Ectodermal cell (in vitro differentiated cells): Measurements from ENCODE around the gene MKRN2OS.

Source experiments
- H3K27ac ChIP-seq: 2 replicates; pipeline ENCODE4 v1.7.0; 2013; ENCODE audit warnings: mild to moderate bottlenecking, low read depth, low read length; ENCODE audit not compliant: insufficient read depth, poor library complexity, severe bottlenecking
- H3K27me3 ChIP-seq: 2 replicates; pipeline ENCODE4 v1.7.0; 2013; ENCODE audit warnings: mild to moderate bottlenecking, low read length; ENCODE audit not compliant: insufficient read depth, control insufficient read depth, poor library complexity, severe bottlenecking
- H3K36me3 ChIP-seq: one replicate; pipeline ENCODE4 v1.7.0; 2013; ENCODE audit warnings: low read length; ENCODE audit not compliant: control insufficient read depth, insufficient read depth
- H3K4me1 ChIP-seq: one replicate; pipeline ENCODE4 v1.7.0; 2013; ENCODE audit warnings: low read length; ENCODE audit not compliant: control insufficient read depth, insufficient read depth
- H3K4me3 ChIP-seq: 2 replicates; pipeline ENCODE4 v1.7.0; 2013; ENCODE audit warnings: low read depth, low read length, control low read depth; ENCODE audit not compliant: insufficient read depth
- H3K9me3 ChIP-seq: 2 replicates; pipeline ENCODE4 v1.7.0; 2013; ENCODE audit warnings: mild to moderate bottlenecking, low read length, moderate library complexity; ENCODE audit not compliant: control insufficient read depth
- WGBS, 2 experiments: methylation state at CpG; one replicate each; pipeline ENCODE4 v1.1.7; 2013; ENCODE audit warnings: missing lambda C conversion rate in 2 of 2; 5-methylcytosine and 5-hydroxymethylcytosine counted together

The MKRN2OS gene

DNA sequence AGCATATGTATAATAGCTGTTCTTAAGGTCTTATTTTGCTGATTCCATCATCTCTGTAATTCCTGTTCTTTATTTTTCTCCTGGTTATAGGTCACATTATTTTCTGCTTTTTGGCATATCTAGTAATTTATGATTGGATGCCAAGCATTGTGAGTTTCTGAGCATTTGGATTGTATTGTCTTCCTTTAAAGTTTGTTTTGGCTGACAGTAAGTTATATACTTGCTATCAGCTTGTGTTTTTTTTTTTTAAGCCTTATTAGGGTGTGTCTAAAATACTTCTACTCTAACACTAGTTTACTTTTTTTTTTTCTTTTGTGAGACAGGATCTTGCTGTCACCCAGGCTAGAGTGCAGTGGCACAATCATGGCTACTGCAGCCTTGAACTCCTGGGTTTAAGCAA, 21.7 kb upstream of the MKRN2OS start:
- Histone ChIP-seq H3K27ac (no peak overlapping the region), H3K9me3 (peaks cover 3% of the 10 kb centered on the region), H3K27me3 (no peaks in the 10 kb centered on the region), H3K36me3 (peaks cover 16% of the 10 kb centered on the region), H3K4me3 (no peak overlapping the region), H3K4me1 (peaks cover 14% of the 10 kb centered on the region)

DNA sequence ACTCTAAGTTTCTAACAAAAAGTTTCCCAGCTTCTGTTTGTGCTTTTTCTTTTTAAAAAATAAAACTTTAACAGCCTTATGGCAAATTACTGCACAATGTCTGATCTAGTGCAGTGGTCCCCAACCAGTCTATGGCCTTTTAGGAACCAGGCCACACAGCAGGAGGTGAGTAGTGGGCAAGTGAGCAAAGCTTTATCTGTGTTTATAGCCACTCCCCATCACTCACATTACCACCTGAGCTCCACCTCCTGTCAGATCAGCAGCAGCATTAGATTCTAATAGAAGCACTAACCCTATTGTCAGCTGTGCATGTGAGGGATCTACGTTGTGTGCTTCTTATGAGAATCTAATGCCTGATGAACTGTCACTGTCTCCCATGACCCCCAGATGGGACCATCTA, 17.2 kb upstream of the MKRN2OS start:
- Histone ChIP-seq H3K27ac (no peak overlapping the region), H3K4me1 (peaks cover 30% of the 10 kb centered on the region), H3K9me3 (peaks cover 3% of the 10 kb centered on the region)

DNA sequence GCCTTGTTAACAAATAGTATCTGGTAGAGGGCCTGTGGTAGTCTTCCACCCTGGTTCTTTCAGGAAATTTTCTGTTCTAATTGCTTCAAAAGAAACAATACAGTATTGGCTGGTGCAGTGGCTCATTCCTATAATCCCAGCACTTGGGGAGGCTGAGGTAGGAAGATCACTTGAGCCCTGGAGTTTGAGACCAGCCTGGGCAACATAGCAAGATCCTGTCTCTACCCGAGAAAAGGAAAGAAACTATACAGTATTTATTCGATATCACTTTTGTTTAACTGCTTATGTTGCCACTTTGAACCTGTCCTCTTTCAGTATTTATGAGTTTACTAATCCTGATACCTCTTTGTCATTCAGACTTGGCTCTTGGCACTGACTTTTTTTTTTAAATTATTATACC, 16.1 kb upstream of the MKRN2OS start:
- peaks cover 3% of the 10 kb centered on the region for H3K9me3 ChIP-seq
- 93 to 94% methylated on average over 2 of the region's 2 CpGs for WGBS, 2 experiments
- no peaks in the 10 kb centered on the region for H3K36me3 ChIP-seq
- peaks cover 30% of the 10 kb centered on the region for H3K4me1 ChIP-seq
- no peaks in the 10 kb centered on the region for H3K27me3 ChIP-seq
- H3K27ac ChIP-seq = no peak overlapping the region
- H3K4me3 ChIP-seq = no peak overlapping the region

More for the DNA sequence above, 17.2 kb upstream of the MKRN2OS start:
- no peak overlapping the region for H3K4me3 ChIP-seq
- 71 to 81% methylated on average over 1 of the region's 1 CpG for whole genome bisulfite sequencing, 2 experiments
- no peaks in the 10 kb centered on the region for H3K36me3 ChIP-seq
- H3K27me3 ChIP-seq = no peaks in the 10 kb centered on the region

DNA sequence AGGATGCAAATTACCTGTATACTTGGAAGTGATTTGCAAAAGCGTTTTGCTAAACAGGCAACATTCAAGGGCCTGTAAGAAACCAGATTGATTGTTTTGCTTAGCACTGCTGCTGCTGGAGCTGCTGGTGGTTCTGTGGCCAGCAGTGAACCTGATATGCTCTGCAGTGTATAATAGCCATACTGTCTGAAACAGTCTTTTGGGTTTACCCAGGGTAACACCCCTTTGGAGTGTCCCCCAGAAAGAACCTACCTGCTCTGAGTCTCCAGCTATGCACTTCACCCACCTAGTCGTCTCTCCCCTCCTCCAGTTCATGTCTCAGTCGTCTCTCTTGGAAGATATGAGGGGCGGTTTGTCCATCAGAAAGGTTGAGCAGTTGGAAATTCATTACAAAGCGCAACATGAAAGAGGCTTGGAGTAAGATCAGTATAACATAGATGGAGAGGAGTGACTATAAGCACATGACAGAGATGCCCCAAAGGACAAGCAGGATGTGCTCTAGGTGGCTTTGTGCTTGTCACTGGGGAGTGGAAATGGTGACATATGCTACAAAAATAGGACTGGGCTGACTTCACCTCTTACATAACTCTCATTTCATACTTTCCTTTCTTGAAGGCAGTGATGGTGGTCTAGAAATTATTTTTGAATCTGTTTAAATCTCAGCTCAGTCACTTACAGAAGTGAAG, 15.3 kb upstream of the MKRN2OS start:
- Histone ChIP-seq H3K27ac (no peak overlapping the region), H3K27me3 (no peaks in the 10 kb centered on the region), H3K4me1 (peaks cover 30% of the 10 kb centered on the region), H3K9me3 (peaks cover 3% of the 10 kb centered on the region), H3K36me3 (no peaks in the 10 kb centered on the region), H3K4me3 (no peak overlapping the region)
- 92 to 94% methylated on average over 5 of the region's 5 CpGs for WGBS, 2 experiments

DNA sequence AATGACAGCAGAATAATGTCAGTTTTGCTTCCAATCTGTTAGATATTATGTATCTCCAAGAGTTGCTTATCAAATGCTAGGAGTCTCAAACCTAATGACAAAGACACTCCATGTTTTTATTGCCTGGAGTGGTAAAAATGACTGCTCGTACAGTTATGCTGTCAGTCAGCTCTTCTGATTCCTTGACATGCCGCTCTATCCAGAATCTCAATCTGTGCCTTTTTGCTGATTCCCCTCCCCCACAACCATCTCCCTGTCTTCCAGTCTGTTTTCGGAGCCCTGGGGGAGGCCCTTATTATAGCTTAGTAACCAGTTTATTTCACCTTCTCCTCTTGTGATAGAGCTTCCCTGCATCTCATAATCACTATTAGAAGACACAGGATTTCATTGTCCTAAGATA, 14.2 kb upstream of the MKRN2OS start:
- no peaks in the 10 kb centered on the region for H3K27me3 ChIP-seq
- peaks cover under 1% of the 10 kb centered on the region for H3K9me3 ChIP-seq
- 84 to 90% methylated on average over 3 of the region's 3 CpGs for WGBS, 2 experiments
- no peak overlapping the region for H3K4me3 ChIP-seq
- H3K36me3 ChIP-seq = no peaks in the 10 kb centered on the region
- no peak overlapping the region for H3K27ac ChIP-seq
- peaks cover 30% of the 10 kb centered on the region for H3K4me1 ChIP-seq

DNA sequence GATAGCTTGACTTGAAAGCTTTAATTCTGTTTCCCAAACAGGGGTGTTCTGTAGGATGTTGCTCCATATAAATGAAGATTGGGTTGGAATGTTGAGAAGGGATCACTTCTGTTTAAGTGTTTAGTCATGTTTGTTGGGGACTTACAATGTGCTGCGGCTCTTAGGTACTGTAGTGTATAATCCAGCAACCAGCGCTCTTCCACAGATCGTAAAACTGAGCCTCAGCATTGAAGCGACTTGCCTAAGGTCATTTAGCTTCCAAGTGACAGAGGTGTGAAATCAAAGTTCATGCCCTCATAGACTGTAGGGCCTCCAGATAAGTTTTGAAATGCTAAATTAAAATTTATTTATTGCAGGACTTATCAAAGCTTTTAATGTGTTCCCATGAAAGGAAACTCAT, 13.4 kb upstream of the MKRN2OS start:
- Histone ChIP-seq H3K27me3 (no peaks in the 10 kb centered on the region), H3K4me1 (peaks cover 30% of the 10 kb centered on the region), H3K36me3 (no peaks in the 10 kb centered on the region), H3K9me3 (no peaks in the 10 kb centered on the region), H3K27ac (no peak overlapping the region), H3K4me3 (peak overlapping the region; percentile 83)
- 90% methylated on average over 4 of the region's 4 CpGs for WGBS, 2 experiments

DNA sequence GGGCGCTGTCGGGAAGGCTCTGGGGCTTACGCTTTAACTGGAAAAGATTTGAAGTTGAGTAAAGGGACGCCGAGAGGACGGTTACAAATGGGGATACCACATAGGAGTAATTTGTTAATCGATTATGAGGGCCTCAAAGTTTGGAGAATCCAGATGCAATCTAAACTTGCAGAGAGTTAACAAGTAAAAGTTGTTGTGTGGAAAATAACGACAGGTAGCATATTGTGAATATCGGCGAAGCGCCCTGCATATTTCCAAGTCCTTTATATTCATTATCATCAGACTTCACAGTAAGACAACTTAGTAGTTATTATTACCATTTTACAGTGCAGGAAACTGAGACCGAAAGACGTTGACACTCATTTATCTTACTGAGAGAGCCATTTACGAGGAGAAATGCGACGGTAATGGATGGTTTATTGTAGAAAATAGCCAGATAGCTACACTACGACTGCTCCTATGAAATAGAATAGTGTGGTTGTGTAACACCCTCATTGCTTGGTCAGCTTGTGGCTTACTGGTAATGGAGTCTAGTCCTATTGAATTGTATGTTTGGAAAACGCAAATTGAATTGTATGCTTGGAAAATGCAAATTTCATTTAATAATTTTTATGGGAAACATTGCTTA, 12.3 kb upstream of the MKRN2OS start:
- Histone ChIP-seq H3K27me3 (no peaks in the 10 kb centered on the region), H3K27ac (peak overlapping the region; percentile 94), H3K4me1 (peaks cover 22% of the 10 kb centered on the region), H3K36me3 (no peaks in the 10 kb centered on the region), H3K9me3 (no peaks in the 10 kb centered on the region), H3K4me3 (peak overlapping the region; percentile 83)
- 4 to 6% methylated on average over 17 to 18 of the region's 18 CpGs for WGBS, 2 experiments

DNA sequence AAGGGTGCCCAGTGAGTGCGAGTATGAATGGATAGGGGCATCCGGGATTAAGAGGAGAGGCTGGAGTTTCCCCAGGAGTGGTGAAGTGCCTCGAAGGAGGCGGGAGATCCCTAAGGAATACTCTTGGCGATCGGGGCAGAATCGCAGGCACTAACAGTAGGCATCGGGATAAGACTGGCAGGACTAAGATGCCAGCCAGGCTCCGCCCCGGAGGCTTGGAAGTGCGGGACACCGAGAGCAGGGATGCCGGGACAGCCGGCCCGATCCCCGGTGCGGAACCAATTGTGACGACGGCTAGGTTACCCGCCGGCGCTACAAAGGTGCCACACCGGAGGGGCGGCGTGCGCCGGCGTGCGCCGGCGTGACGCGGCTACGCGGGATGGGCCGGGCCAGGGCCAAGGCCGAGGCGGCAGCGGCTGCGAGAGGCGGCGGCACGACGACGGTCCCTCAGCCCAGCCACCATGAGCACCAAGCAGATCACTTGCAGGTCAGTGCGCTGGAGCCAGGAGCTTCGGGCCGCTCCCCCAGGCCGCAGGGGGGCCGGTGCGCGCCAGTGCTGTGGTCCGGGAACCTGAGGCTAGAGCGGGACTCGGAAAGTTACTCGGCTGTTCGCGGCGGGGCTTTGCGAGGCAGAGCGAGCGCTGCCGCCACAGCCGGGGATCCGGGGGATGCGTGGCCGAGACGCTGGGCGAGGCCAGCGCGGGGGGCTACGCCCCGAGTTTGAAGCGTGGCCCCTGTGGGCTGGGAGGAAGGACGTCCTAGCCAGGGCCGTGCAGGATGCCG, 11.6 kb upstream of the MKRN2OS start, which contains the start of gene MKRN2:
Gene MKRN2, plus strand, starts transcription at position 398 of the 783 bp plus-strand sequence. Its CDS starts 64 bp downstream, at position 462.
- no peaks in the 10 kb centered on the region for H3K36me3 ChIP-seq
- no peaks in the 10 kb centered on the region for H3K9me3 ChIP-seq
- H3K27ac ChIP-seq = peak within 1 kb of the TSS; percentile 94
- H3K4me1 ChIP-seq = peaks cover 15% of the 10 kb centered on the region
- 0% methylated on average over 77 of the region's 77 CpGs for WGBS, 2 experiments
- peak within 1 kb of the TSS; percentile 83 for H3K4me3 ChIP-seq
- no peaks in the 10 kb centered on the region for H3K27me3 ChIP-seq

DNA sequence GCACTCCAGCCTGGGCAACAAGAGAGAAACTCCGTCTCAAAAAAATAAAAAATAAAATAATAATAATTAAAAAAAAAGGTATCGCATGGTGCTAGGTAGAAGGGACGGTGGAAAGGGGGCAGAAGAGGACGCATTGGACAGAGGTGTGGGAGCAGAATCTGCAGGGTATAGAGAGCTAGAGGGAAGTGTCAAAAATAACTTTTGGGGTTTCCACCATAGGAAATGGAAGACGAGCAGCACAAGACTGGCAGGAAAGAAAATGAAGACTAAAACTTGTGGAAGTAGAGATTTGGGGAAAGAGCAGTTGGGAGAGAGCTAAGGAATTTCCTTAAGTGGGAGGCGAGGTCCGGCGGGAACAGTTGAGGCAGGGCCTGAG, 11.0 kb upstream of the MKRN2OS start:
- H3K4me1 ChIP-seq = peaks cover 13% of the 10 kb centered on the region
- no peaks in the 10 kb centered on the region for H3K27me3 ChIP-seq
- H3K27ac ChIP-seq = no peak overlapping the region
- H3K9me3 ChIP-seq = no peaks in the 10 kb centered on the region
- WGBS, 2 experiments = 23 to 25% methylated on average over 7 of the region's 8 CpGs
- H3K4me3 ChIP-seq = peak overlapping the region; percentile 83
- no peaks in the 10 kb centered on the region for H3K36me3 ChIP-seq

DNA sequence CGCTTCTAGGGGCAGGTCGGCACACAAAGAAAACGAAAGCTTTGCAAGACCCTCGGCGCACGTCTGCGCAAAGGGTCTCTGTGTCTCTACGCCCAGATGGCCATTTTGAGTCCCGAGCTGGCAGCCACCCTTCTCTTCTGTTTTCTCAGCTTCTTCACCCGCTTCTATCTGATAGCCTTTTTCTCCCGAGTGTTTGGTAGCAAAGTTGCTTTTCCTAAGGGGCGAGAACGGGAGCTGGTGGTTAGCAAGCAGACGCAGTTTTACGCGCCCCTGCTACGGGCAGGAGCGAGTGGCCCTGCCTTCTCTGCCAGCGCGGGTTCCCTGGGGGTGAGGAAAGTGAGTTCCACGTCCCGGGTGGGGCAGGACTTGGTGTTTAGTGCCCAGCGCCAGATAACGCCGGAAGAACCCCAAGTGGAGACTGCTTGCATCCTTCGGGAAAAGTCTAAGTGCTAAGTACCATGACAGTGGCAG, 8.7 kb upstream of the MKRN2OS start:
- Histone ChIP-seq H3K27me3 (no peaks in the 10 kb centered on the region), H3K4me1 (peaks cover 6% of the 10 kb centered on the region), H3K9me3 (no peaks in the 10 kb centered on the region), H3K36me3 (no peaks in the 10 kb centered on the region), H3K27ac (no peak overlapping the region), H3K4me3 (no peak overlapping the region)
- 75 to 77% methylated on average over 26 of the region's 26 CpGs for WGBS, 2 experiments
